HG03108 (cell line): ENCODE results near the gene CYP11A1.
"Not testable (repeated sequence)": the region's sequence is repeated elsewhere in the genome, so short reads cannot be mapped to it uniquely, and the experiment has no call there.

Experiments
- ATAC-seq: cut with Tn5 transposase; IDR thresholded peaks from one replicate; pipeline ENCODE4 v1.9.1; 2021; ENCODE audit warnings: moderate library complexity; ENCODE audit not compliant: unreplicated experiment

The CYP11A1 gene

GRCh38 chr15:74400915-74401757 lies 33.7 kb upstream of the CYP11A1 start:
- ATAC-seq = no peak

- no peak for ATAC-seq
Observed at GRCh38 chr15:74400313-74400860, 32.9 kb upstream of the CYP11A1 start.

- no peak for ATAC-seq
Observed at GRCh38 chr15:74399511-74400312, 32.3 kb upstream of the CYP11A1 start.

- no peak for ATAC-seq
Observed at GRCh38 chr15:74399100-74399499, 31.7 kb upstream of the CYP11A1 start.

GRCh38 chr15:74398183-74398582 lies 30.7 kb upstream of the CYP11A1 start:
- no peak for ATAC-seq

- peak; percentile 16 for ATAC-seq
Observed at GRCh38 chr15:74397239-74398068, 30.0 kb upstream of the CYP11A1 start.

- peak; percentile 26 for ATAC-seq
Observed at GRCh38 chr15:74396445-74397238, 29.2 kb upstream of the CYP11A1 start.

GRCh38 chr15:74396146-74396438 lies 28.6 kb upstream of the CYP11A1 start:
- no peak for ATAC-seq

- no peak for ATAC-seq
Observed at GRCh38 chr15:74395319-74396145, 28.1 kb upstream of the CYP11A1 start.

- ATAC-seq = no peak
Observed at GRCh38 chr15:74394090-74394846, 26.8 kb upstream of the CYP11A1 start.

GRCh38 chr15:74393423-74393822 lies 26.0 kb upstream of the CYP11A1 start:
- ATAC-seq = no peak

- no peak for ATAC-seq
Observed at GRCh38 chr15:74392902-74393301, 25.5 kb upstream of the CYP11A1 start.

- no peak for ATAC-seq
Observed at GRCh38 chr15:74392451-74392830, 25.0 kb upstream of the CYP11A1 start.

- no peak for ATAC-seq
Observed at GRCh38 chr15:74391582-74392450, 24.4 kb upstream of the CYP11A1 start.

GRCh38 chr15:74390647-74391288 lies 23.3 kb upstream of the CYP11A1 start:
- ATAC-seq = no peak

- ATAC-seq = not testable (repeated sequence)
Observed at GRCh38 chr15:74390049-74390646, 22.7 kb upstream of the CYP11A1 start.
